SH-SY5Y (cell line): ENCODE measurements around the gene ATP5F1B.

Source experiments
- GATA2 ChIP-seq: IDR thresholded peaks from 2 replicates; pipeline ENCODE4 v1.6.1; 2011; ENCODE audit warnings: mild to moderate bottlenecking, low read depth, low read length
- GATA3 ChIP-seq: IDR thresholded peaks from 2 replicates; pipeline ENCODE4 v1.6.1; 2011; ENCODE audit warnings: low read depth, mild to moderate bottlenecking, low read length, moderate library complexity

GRCh38 chr12:56645201-56645716 is 525 bp downstream of the ATP5F1B start:
- TF ChIP-seq GATA2: no peak
- TF ChIP-seq GATA3: no peak
